DOHH2 (cell line): ENCODE results near the gene GATA5.

Source experiments
- EZH2phosphoT487 ChIP-seq: fragments of 200-600 bp; sonication (generic); IDR thresholded peaks from 2 replicates; pipeline ENCODE4 v1.6.1; 2017; ENCODE audit warnings: borderline replicate concordance, mild to moderate bottlenecking, antibody characterized with exemption, low read length, moderate library complexity, mixed read lengths
- TF ChIP-seq, protein P1 (sequence below): fragments of 200-600 bp; sonication (generic); IDR thresholded peaks from one replicate; pipeline ENCODE4 v1.5.1; 2014; ENCODE audit warnings: antibody characterized with exemption, mild to moderate bottlenecking, low read depth, low read length; ENCODE audit not compliant: poor library complexity, severe bottlenecking

DNA sequence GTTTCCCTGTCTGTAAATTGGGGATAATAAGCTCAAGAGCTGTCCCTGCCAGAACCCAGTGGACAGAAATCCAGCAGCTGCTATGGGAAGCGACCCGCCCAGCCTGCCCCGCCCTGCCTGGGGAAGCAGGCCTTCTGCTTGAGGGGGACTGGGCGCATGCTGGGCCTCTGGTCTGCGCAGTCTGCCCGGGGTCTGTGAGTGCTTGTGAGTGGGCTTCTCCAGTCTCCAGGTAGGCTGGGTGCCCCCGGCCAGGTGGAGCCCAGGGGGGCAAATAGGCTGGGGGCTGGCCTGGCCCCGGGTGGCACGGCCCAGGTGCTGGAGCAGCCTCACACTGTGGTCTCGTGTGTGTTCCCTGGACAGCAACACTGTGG lies 47.8 kb downstream of the GATA5 start:
- TF ChIP-seq, protein P1, sequence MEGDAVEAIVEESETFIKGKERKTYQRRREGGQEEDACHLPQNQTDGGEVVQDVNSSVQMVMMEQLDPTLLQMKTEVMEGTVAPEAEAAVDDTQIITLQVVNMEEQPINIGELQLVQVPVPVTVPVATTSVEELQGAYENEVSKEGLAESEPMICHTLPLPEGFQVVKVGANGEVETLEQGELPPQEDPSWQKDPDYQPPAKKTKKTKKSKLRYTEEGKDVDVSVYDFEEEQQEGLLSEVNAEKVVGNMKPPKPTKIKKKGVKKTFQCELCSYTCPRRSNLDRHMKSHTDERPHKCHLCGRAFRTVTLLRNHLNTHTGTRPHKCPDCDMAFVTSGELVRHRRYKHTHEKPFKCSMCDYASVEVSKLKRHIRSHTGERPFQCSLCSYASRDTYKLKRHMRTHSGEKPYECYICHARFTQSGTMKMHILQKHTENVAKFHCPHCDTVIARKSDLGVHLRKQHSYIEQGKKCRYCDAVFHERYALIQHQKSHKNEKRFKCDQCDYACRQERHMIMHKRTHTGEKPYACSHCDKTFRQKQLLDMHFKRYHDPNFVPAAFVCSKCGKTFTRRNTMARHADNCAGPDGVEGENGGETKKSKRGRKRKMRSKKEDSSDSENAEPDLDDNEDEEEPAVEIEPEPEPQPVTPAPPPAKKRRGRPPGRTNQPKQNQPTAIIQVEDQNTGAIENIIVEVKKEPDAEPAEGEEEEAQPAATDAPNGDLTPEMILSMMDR, result no peak
- TF ChIP-seq EZH2phosphoT487, result no peak
